AG04449 (cell line): Measurements from ENCODE around the gene ENTREP3.

Experiments used
- CTCF ChIA-PET: fragments of 350-600 bp; formaldehyde crosslinking; extraction: SDS; loops from one replicate; lab custom pipeline; 2021; ENCODE audit warnings: antibody characterized with exemption; lab: Yijun Ruan, JAX
- POLR2A ChIA-PET: fragments of 400-600, 350-600 bp; formaldehyde crosslinking; extraction: SDS; loops from one replicate; lab custom pipeline; 2020; ENCODE audit warnings: antibody characterized with exemption, inconsistent platforms; lab: Yijun Ruan, JAX
- DNase-seq: peaks from one replicate; pipeline ENCODE4 v3.0.0-alpha.2; 2010; ENCODE audit warnings: low read depth, low spot score
- H3K4me3 ChIP-seq: 2 replicates; pipeline ENCODE4 v1.5.1; 2011; ENCODE audit warnings: low read depth, mild to moderate bottlenecking, control low read depth, low read length
- TF ChIP-seq, protein P1 (sequence below): IDR thresholded peaks from one replicate; pipeline ENCODE4 v1.5.1; 2011; ENCODE audit warnings: mild to moderate bottlenecking, moderate library complexity, low read length, control low read depth, inconsistent platforms; ENCODE audit not compliant: insufficient read depth; ENCODE audit errors: missing control alignments

Gene ENTREP3

DNA sequence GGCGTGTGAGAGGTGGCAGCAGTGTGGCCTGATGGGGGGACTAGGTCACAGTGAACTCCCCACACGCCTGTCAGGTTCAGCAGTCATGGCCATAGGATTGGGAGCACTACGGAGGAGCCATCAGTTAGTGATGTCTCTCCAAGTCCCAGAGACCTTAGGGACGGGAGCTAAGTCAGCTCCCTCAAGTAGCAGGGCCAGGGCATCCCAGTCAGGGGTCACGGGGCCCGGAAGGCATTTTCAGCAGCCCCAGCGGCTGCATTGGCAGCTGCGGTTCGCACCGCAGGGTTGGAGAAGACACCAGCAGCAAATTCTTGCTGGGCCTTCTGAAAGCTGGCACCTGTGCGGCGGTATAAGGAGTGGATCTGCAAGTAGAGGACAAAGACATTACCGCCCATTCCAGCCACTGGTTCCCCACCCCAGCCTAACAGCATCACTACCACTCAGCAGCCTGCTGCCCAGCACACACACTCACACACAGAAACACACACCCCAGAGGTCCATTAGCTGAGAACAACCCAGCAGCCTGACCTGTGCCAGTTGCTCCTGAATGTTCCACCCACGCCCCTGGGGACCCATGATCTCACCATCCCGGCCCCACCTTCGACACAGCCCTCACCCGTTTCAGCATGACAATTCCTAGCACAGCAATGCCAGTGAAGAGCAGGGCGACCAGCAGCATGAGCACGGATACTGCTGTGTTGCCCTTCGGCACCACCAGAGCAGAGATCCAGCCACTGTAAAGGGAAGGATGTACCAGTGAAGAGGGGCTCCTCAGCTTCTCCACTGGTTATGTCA is 972 bp upstream of the ENTREP3 start:
- POLR2A ChIA-PET: no interaction called here
- CTCF ChIA-PET: interaction anchor here (0.7 to 11.3 kb wide), 8 partner anchors 9 to 353 kb away, joined by 3 to 253 read pairs (median 5); partner anchors contain the start of genes CLK2, HCN3, KRTCAP2 and RUSC1
- TF ChIP-seq, protein P1, sequence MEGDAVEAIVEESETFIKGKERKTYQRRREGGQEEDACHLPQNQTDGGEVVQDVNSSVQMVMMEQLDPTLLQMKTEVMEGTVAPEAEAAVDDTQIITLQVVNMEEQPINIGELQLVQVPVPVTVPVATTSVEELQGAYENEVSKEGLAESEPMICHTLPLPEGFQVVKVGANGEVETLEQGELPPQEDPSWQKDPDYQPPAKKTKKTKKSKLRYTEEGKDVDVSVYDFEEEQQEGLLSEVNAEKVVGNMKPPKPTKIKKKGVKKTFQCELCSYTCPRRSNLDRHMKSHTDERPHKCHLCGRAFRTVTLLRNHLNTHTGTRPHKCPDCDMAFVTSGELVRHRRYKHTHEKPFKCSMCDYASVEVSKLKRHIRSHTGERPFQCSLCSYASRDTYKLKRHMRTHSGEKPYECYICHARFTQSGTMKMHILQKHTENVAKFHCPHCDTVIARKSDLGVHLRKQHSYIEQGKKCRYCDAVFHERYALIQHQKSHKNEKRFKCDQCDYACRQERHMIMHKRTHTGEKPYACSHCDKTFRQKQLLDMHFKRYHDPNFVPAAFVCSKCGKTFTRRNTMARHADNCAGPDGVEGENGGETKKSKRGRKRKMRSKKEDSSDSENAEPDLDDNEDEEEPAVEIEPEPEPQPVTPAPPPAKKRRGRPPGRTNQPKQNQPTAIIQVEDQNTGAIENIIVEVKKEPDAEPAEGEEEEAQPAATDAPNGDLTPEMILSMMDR: no peak

DNA sequence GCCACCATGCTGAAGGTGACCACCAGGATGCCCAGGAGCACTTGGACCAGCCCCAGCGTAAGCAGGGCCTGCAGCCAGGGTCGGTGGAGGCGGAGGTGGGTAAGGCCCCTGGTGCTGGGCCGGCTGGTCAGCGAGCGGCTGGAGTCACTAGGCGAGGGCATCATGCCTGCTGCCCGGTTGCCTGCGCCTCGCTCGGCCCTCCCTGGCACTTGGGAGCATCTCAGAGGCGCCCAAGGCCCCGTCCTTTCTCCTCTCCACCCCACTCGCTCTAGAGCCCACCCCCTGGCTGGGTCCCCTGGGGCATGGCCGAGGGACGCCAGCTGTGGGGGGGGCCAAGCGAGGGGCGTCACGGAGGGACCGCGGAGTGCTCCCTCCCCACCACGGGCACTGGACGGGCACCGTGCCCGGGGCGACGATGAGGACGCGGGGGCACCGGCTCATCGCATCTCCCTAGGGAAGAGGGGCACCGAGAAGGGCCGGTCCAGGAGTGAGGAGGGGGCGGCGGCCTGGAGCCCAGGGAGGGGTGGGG is 505 bp downstream of the ENTREP3 start:
- ChIA-PET POLR2A (interaction anchor here (0.7 to 1.0 kb wide), 4 partner anchors 12 to 69 kb away, joined by 3 to 4 read pairs (median 3); no protein-coding TSS in a partner anchor), CTCF (interaction anchor here (1.1 to 11.3 kb wide), 5 partner anchors 9 to 354 kb away, joined by 3 to 253 read pairs (median 12); partner anchors contain the start of genes CLK2, HCN3 and RUSC1)
- TF ChIP-seq, protein P1: no peak
- peak overlapping the region; percentile 81 for H3K4me3 ChIP-seq
- DNase-seq: no peak

More for the DNA sequence above, 972 bp upstream of the ENTREP3 start:
- no peak for DNase-seq
- H3K4me3 ChIP-seq: peak overlapping the region; percentile 81

DNA sequence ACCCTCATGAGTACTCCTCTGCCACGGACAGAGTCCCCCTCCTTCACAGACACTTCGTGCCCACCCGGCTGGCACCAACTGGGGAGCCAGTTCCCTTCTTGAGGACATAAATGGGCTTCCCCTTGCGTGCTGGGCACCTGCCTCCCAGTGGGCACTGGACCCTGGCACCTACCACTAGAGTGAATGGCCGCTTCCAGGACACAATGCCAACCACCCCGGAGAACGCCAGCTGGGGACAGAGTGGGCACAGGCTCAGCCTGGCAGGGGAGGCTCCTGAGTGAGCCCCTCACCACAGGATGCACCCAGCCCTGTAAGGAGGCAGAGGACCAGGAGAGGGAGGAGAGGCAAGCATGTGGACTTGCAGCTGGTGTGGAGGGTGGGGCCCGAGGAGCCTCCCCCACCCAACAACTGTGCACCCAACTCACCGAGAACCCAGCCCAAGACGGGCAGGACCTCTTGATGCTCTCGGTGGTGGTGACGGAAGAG is 1.0 kb downstream of the ENTREP3 start:
- TF ChIP-seq, protein P1: no peak
- ChIA-PET CTCF (interaction anchor here (2.2 to 11.3 kb wide), 4 partner anchors 9 to 69 kb away, joined by 7 to 253 read pairs (median 62); partner anchors contain the start of genes CLK2, HCN3 and RUSC1), POLR2A (interaction anchor here (0.7 kb wide), 1 partner anchor 68 kb away, joined by 3 read pairs; no protein-coding TSS in a partner anchor)
- H3K4me3 ChIP-seq: peak overlapping the region; percentile 81
- no peak for DNase-seq

DNA sequence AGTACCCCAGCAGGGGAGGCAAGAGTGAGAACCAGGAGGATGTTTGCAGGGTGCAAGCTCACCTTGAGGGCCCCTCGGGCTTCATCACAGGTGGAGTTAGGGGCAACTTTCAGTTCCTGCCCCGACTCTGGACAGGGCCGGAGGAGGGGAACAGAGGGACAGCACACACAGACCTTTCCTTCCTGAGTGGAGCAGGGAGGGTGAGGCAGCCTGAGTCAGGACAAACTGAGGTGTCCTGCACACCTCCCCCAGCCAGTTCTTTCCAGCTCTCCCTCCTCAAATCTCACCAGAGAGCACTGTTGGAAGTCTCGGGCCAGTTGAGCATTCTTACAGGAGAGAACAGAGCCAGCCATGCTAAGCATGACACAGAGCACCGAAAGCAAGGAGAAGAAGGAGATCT is 1.5 kb downstream of the ENTREP3 start:
- TF ChIP-seq, protein P1: no peak
- CTCF ChIA-PET: interaction anchor here (2.2 to 11.3 kb wide), 5 partner anchors 8 to 70 kb away, joined by 7 to 253 read pairs (median 101); partner anchors contain the start of genes CLK2, FDPS, HCN3 and RUSC1
- DNase-seq: no peak
- POLR2A ChIA-PET: no interaction called here
- H3K4me3 ChIP-seq: peak overlapping the region; percentile 81

DNA sequence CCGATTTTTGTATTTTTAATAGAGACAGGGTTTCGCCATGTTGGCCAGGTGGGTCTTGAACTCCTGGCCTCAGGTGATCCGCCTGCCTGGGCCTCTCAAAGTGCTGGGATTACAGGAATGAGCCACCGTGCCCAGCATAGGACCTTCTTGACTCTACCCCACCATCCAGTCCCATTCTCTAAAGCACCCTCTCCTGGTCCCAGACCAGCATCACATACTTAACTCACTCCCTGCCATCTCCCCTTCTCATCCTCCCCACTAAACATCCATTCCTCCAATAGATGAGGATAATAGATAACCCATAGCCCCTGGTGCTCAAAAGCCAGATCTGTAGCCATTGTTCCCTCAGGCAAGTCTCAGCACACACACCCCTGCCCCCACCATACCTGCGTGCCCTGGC is 2.1 kb downstream of the ENTREP3 start:
- TF ChIP-seq, protein P1: no peak
- DNase-seq: no peak
- ChIA-PET CTCF (interaction anchor here (1.2 to 11.3 kb wide), 7 partner anchors 9 to 395 kb away, joined by 4 to 253 read pairs (median 77); partner anchors contain the start of genes CLK2, FDPS, HCN3 and RUSC1), POLR2A (no interaction called here)
- peak overlapping the region; percentile 81 for H3K4me3 ChIP-seq
